OCI-LY1 (cell line): Measurements from ENCODE around the gene ESAM.

Experiments used
- EZH2 ChIP-seq: fragments of 200-600 bp; sonication (generic), shearing (Covaris generic); IDR thresholded peaks from 2 replicates; pipeline ENCODE4 v1.8.0; 2017; ENCODE audit warnings: borderline replicate concordance, mixed run types, mild to moderate bottlenecking, antibody characterized with exemption, low read length, moderate library complexity, mixed read lengths
- TF ChIP-seq, protein P1 (sequence below): fragments of 200-600 bp; sonication (generic), shearing (Covaris generic); IDR thresholded peaks from 2 replicates; pipeline ENCODE4 v1.5.1; 2017; ENCODE audit warnings: mild to moderate bottlenecking, antibody characterized with exemption, low read length, moderate library complexity, mixed read lengths

DNA sequence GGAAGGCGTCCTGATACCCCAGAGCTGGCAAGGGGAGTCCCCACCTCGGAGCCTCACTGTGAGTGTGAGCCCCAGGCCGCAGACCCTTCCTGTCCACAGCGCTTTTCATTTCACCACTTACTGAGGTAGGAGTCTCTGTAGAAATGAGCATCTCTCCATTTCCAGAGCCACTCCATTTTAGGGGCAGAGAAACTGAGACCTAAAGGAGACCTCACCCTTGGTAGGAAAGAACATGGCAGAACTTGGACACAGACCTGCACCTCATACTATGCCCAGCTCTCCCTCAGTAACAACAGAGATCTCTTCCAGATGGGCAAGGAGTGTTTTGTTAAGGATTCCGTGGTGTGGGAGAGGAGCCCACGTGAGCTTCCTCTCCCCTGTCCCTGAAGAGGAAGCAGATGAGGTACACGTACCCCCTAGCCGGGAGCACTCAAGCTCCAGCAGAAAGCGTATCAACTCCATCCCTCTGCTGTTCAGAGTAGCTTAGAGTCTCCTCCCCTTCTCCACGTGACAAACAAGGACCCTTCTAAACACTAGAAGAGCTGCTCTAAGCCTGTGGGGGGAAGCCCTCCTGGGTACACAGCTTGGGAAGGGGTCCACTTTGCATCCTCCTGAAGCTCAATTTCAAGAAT lies 9.5 kb downstream of the ESAM start:
- TF ChIP-seq, protein P1, sequence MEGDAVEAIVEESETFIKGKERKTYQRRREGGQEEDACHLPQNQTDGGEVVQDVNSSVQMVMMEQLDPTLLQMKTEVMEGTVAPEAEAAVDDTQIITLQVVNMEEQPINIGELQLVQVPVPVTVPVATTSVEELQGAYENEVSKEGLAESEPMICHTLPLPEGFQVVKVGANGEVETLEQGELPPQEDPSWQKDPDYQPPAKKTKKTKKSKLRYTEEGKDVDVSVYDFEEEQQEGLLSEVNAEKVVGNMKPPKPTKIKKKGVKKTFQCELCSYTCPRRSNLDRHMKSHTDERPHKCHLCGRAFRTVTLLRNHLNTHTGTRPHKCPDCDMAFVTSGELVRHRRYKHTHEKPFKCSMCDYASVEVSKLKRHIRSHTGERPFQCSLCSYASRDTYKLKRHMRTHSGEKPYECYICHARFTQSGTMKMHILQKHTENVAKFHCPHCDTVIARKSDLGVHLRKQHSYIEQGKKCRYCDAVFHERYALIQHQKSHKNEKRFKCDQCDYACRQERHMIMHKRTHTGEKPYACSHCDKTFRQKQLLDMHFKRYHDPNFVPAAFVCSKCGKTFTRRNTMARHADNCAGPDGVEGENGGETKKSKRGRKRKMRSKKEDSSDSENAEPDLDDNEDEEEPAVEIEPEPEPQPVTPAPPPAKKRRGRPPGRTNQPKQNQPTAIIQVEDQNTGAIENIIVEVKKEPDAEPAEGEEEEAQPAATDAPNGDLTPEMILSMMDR = no peak
- TF ChIP-seq EZH2 = no peak
